GM23338 (cell line): ENCODE data around the gene NLN.

Experiments
- CTCF ChIP-seq, 2 experiments: fragments of 200-600 bp in 1 of 2; sonication (generic) in 1 of 2; conservative IDR thresholded peaks; 2 replicates each; pipeline versions ENCODE4 v1.5.1 to v1.6.1; 2016 to 2017; ENCODE audit warnings: antibody characterized with exemption in 2 of 2, low read depth in 2 of 2, mild to moderate bottlenecking in 2 of 2, moderate library complexity in 1 of 2
- EZH2 ChIP-seq: fragments of 200-600 bp; sonication (generic); IDR thresholded peaks from one replicate; pipeline ENCODE4 v1.8.0; 2017; ENCODE audit warnings: antibody characterized with exemption, mild to moderate bottlenecking, low read depth; ENCODE audit not compliant: unreplicated experiment
- EZH2phosphoT487 ChIP-seq: fragments of 200-600 bp; sonication (generic); IDR thresholded peaks from one replicate; pipeline ENCODE4 v1.8.1; 2018; ENCODE audit warnings: antibody characterized with exemption; ENCODE audit not compliant: unreplicated experiment
- JUNB ChIP-seq: IDR thresholded peaks from one replicate; pipeline ENCODE4 v1.6.1; 2016; ENCODE audit warnings: antibody characterized with exemption; ENCODE audit not compliant: unreplicated experiment
- REST ChIP-seq: IDR thresholded peaks from one replicate; pipeline ENCODE4 v1.6.1; 2018; ENCODE audit warnings: antibody characterized with exemption; ENCODE audit not compliant: unreplicated experiment
- ZNF331 ChIP-seq: fragments of 250-450 bp; sonication (Bioruptor Pico); IDR thresholded peaks from 2 replicates; pipeline ENCODE4 v1.5.0; 2020; ENCODE audit warnings: low read depth, mild to moderate bottlenecking, moderate library complexity

- no peak for TF ChIP-seq CTCF (conservative IDR thresholded peaks at IDR 0.05; ENCODE audit: low read depth in 2 of 2)
- TF ChIP-seq REST, result no peak
- no peak for TF ChIP-seq EZH2phosphoT487
- TF ChIP-seq JUNB, result no peak
- TF ChIP-seq ZNF331 (CRISPR knock-in tag), result no peak
- TF ChIP-seq EZH2, result no peak
Observed at GRCh38 chr5:65737842-65738241, 15.8 kb downstream of the NLN start.
